SK-N-SH treated with all-trans-retinoic acid at 6 μM for 48 hours (cell line): Measurements from ENCODE around the gene TNC.

Source experiments
- ATAC-seq: fragments of 200-7000 bp; cut with Tn5 transposase; 3 replicates; pipeline ENCODE4 v1.9.1; 2020; ENCODE audit warnings: mild to moderate bottlenecking, moderate library complexity
- ARNTL ChIP-seq: fragments of 450-650 bp; formaldehyde crosslinking; IDR thresholded peaks from 2 replicates; pipeline ENCODE4 v1.5.0; 2020; ENCODE audit warnings: low read depth, mild to moderate bottlenecking, moderate library complexity, borderline replicate concordance
- BACH2 ChIP-seq: fragments of 250-450 bp; sonication (Bioruptor Pico); IDR thresholded peaks from 2 replicates; pipeline ENCODE4 v1.9.0; 2021; ENCODE audit warnings: mild to moderate bottlenecking, borderline replicate concordance
- CSDC2 ChIP-seq: fragments of 250-450 bp; sonication (Bioruptor Pico); IDR thresholded peaks from 2 replicates; pipeline ENCODE4 v1.5.0; 2020; ENCODE audit warnings: mild to moderate bottlenecking, moderate library complexity
- CSRNP3 ChIP-seq: fragments of 250-450 bp; sonication (Bioruptor Pico); IDR thresholded peaks from 2 replicates; pipeline ENCODE4 v1.5.1; 2021; ENCODE audit warnings: mild to moderate bottlenecking, moderate library complexity
- ESRRG ChIP-seq: fragments of 250-450 bp; sonication (Bioruptor Pico); IDR thresholded peaks from 2 replicates; pipeline ENCODE4 v1.6.1; 2021; ENCODE audit warnings: mild to moderate bottlenecking
- GLIS3 ChIP-seq: fragments of 250-450 bp; sonication (Bioruptor Pico); IDR thresholded peaks from 2 replicates; pipeline ENCODE4 v1.5.0; 2020; ENCODE audit warnings: mild to moderate bottlenecking, moderate library complexity
- ISL1 ChIP-seq: fragments of 250-450 bp; sonication (Bioruptor Pico); IDR thresholded peaks from 2 replicates; pipeline ENCODE4 v2.1.2; 2022; ENCODE audit warnings: mild to moderate bottlenecking, moderate library complexity
- OSR1 ChIP-seq: fragments of 250-450 bp; sonication (Bioruptor Pico); IDR thresholded peaks from 2 replicates; pipeline ENCODE4 v1.8.0; 2022; ENCODE audit warnings: moderate library complexity, mild to moderate bottlenecking, inconsistent platforms
- PATZ1 ChIP-seq: fragments of 250-450 bp; sonication (Bioruptor Pico); IDR thresholded peaks from 2 replicates; pipeline ENCODE4 v1.8.0; 2020; ENCODE audit warnings: mild to moderate bottlenecking, moderate library complexity, borderline replicate concordance
- PPARA ChIP-seq: fragments of 250-450 bp; sonication (Bioruptor Pico); IDR thresholded peaks from 2 replicates; pipeline ENCODE4 v1.5.0; 2020; ENCODE audit warnings: mild to moderate bottlenecking, borderline replicate concordance
- RARB ChIP-seq: fragments of 250-450 bp; sonication (Bioruptor Pico); IDR thresholded peaks from 2 replicates; pipeline ENCODE4 v1.8.0; 2021; ENCODE audit warnings: mild to moderate bottlenecking, moderate library complexity
- SNAI2 ChIP-seq: fragments of 250-450 bp; sonication (Bioruptor Pico); IDR thresholded peaks from 2 replicates; pipeline ENCODE4 v1.5.0; 2020; ENCODE audit warnings: mild to moderate bottlenecking, moderate library complexity
- TOX ChIP-seq: fragments of 250-450 bp; sonication (Bioruptor Pico); IDR thresholded peaks from 2 replicates; pipeline ENCODE4 v1.8.0; 2021; ENCODE audit warnings: mild to moderate bottlenecking, moderate library complexity, borderline replicate concordance
- TSHZ2 ChIP-seq: fragments of 250-450 bp; sonication (Bioruptor Pico); IDR thresholded peaks from 2 replicates; pipeline ENCODE4 v1.5.0; 2020; ENCODE audit warnings: mild to moderate bottlenecking, moderate library complexity
- ZC3H10 ChIP-seq: fragments of 250-450 bp; sonication (Bioruptor Pico); IDR thresholded peaks from 2 replicates; pipeline ENCODE4 v1.5.1; 2021; ENCODE audit warnings: mild to moderate bottlenecking, moderate library complexity
- ZFP3 ChIP-seq: fragments of 250-450 bp; sonication (Bioruptor Pico); IDR thresholded peaks from 2 replicates; pipeline ENCODE4 v1.5.0; 2020; ENCODE audit warnings: mild to moderate bottlenecking, moderate library complexity
- ZFP30 ChIP-seq: fragments of 450-650 bp; formaldehyde crosslinking; IDR thresholded peaks from 2 replicates; pipeline ENCODE4 v1.5.0; 2022; ENCODE audit warnings: mild to moderate bottlenecking, moderate library complexity
- ZNF565 ChIP-seq: fragments of 450-650 bp; formaldehyde crosslinking; conservative IDR thresholded peaks from 2 replicates; pipeline ENCODE4 v1.5.0; 2020; ENCODE audit warnings: low read depth, mild to moderate bottlenecking, moderate library complexity
- ZNF70 ChIP-seq: fragments of 450-650 bp; formaldehyde crosslinking; IDR thresholded peaks from 2 replicates; pipeline ENCODE4 v1.5.0; 2020; ENCODE audit warnings: mild to moderate bottlenecking, moderate library complexity
- TF ChIP-seq, protein P1 (sequence below): fragments of 250-450 bp; sonication (Bioruptor Pico); IDR thresholded peaks from 2 replicates; pipeline ENCODE4 v1.5.1; 2020; ENCODE audit warnings: low read depth, mild to moderate bottlenecking, moderate library complexity

The TNC gene

DNA sequence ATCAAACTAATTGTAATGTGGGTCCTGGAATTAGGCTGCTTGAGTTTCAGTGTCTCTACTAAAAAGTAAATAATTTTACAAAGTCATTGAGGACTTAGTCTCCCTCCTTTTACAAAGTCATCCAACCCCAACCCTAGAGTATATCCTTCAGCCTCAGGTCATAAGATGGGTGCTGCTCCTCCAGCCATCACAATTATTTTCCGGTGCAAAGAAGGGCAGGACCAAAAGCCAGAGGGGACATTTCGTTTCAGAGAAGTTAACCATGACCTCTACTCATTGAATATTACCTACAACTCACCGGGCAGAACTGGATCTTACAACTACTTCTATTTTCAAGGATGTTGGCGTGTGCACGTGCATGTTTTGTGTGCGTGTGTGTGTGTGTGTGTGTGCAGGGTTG lies 127.1 kb downstream of the TNC start:
- TF ChIP-seq ZFP3 (CRISPR knock-in tag): no peak
- no peak for TF ChIP-seq CSRNP3 (CRISPR knock-in tag)
- no peak for TF ChIP-seq PATZ1
- TF ChIP-seq BACH2 (CRISPR knock-in tag): no peak
- TF ChIP-seq TSHZ2 (CRISPR knock-in tag): no peak
- no peak for TF ChIP-seq ESRRG (CRISPR knock-in tag)
- no peak for TF ChIP-seq RARB (CRISPR knock-in tag)
- ATAC-seq: no peak

DNA sequence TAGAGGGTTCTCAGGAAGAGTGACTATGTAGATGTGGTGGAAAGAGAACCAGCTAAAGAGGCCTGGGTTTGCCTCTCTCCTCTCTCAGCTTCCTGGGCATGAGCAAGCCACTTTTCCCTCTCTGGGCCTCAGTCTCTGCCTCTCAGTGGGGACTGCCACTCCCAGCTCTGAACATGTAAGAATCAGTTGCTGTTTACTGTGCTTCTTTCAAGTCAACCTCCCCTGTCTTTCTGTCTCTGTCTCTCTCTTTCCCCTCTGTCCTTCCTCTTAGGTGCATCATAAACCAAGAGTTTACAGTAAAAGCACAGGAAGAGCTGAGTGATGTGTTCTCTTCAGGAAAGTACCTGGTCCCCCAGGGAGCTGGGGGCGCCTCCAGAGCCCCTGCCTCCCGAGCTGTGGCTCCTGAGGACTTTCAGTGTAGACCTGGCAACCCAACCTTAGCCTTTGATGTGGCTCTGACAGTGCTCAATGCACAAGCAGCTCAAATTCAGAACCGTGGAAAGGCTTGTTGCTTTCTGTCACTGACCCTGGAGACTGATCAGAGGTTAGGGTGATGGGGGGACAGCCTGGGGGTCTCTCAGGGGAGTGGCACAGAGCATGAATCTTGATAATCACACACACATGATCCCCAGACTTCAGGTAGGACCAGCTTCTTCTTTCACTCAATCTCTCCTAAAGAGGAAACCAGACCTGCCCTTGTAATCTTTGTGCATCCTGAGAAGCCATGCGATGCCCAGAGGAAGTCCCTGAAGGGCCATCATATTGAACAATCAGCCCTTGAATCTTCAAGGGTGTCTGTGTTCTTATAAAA lies 128.2 kb downstream of the TNC start:
- no peak for ATAC-seq
- TF ChIP-seq TSHZ2 (CRISPR knock-in tag) (no peak), PPARA (no peak), ZFP3 (CRISPR knock-in tag) (no peak), ZNF70 (CRISPR knock-in tag) (no peak), OSR1 (CRISPR knock-in tag) (no peak), CSDC2 (CRISPR knock-in tag) (no peak), ZFP30 (CRISPR knock-in tag) (no peak), PATZ1 (no peak), CSRNP3 (CRISPR knock-in tag) (no peak), BACH2 (CRISPR knock-in tag) (no peak), GLIS3 (CRISPR knock-in tag) (no peak), ZNF565 (CRISPR knock-in tag) (no peak), SNAI2 (CRISPR knock-in tag) (no peak), TOX (no peak), ZC3H10 (CRISPR knock-in tag) (no peak), ARNTL (no peak), ISL1 (CRISPR knock-in tag) (no peak), ESRRG (CRISPR knock-in tag) (no peak), RARB (CRISPR knock-in tag) (no peak)
- TF ChIP-seq, protein P1, sequence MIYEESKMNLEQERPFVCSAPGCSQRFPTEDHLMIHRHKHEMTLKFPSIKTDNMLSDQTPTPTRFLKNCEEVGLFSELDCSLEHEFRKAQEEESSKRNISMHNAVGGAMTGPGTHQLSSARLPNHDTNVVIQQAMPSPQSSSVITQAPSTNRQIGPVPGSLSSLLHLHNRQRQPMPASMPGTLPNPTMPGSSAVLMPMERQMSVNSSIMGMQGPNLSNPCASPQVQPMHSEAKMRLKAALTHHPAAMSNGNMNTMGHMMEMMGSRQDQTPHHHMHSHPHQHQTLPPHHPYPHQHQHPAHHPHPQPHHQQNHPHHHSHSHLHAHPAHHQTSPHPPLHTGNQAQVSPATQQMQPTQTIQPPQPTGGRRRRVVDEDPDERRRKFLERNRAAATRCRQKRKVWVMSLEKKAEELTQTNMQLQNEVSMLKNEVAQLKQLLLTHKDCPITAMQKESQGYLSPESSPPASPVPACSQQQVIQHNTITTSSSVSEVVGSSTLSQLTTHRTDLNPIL: no peak
